Stomach (tissue), 9 donors: ENCODE data around the gene OLR1. TPM values are rescaled to one million over a fixed set of nuclear protein-coding genes. Genes with fewer than 3 reads are reported as not detected.
A peak's percentile ranks its signal among the peaks of the same experiment; 100 is the strongest.

Experiments
- DNase-seq, 2 donors: peaks; one replicate each; pipeline versions ENCODE4 v3.0.0 to v3.0.0-alpha.2; 2013 to 2019
- H3K27ac ChIP-seq, 5 donors: fragments of 200-600 bp in 4 of 5; sonication (generic) in 4 of 5; one replicate each; pipeline ENCODE4 v1.5.1; 2013 to 2019; ENCODE audit warnings: mild to moderate bottlenecking in 1 of 5, moderate library complexity in 1 of 5
- H3K27me3 ChIP-seq, 3 donors: fragments of 200-600 bp; sonication (generic); one replicate each; pipeline ENCODE4 v1.5.1; 2017 to 2019; ENCODE audit warnings: mixed run types in 1 of 3
- H3K36me3 ChIP-seq, 4 donors: fragments of 200-600 bp; sonication (generic); 1 replicate in 3 of 4; 2 replicates in 1 of 4; pipeline ENCODE4 v1.5.1; 2016 to 2019
- H3K4me1 ChIP-seq, 4 donors: fragments of 200-600 bp; sonication (generic); one replicate each; pipeline ENCODE4 v1.5.1; 2016 to 2019
- H3K4me3 ChIP-seq, 4 donors: fragments of 200-600 bp; sonication (generic) in 3 of 4; one replicate each; pipeline ENCODE4 v1.5.1; 2016 to 2019; ENCODE audit warnings: mild to moderate bottlenecking in 1 of 4
- H3K9me3 ChIP-seq, 4 donors: fragments of 200-600 bp; sonication (generic); one replicate each; pipeline ENCODE4 v1.5.1; 2016 to 2019
- EP300 ChIP-seq: sonication (generic); formaldehyde crosslinking; IDR thresholded peaks from one replicate; pipeline ENCODE4 v1.6.1; 2017; ENCODE audit warnings: antibody characterized with exemption
- POLR2A ChIP-seq, 4 donors: fragments of 450-650 bp; IDR thresholded peaks; one replicate each; pipeline ENCODE4 v1.6.1; 2016; ENCODE audit warnings: antibody characterized with exemption in 4 of 4, control low read depth in 2 of 4, mild to moderate bottlenecking in 1 of 4, moderate library complexity in 1 of 4
- POLR2AphosphoS5 ChIP-seq, 3 donors: sonication (generic); formaldehyde crosslinking; IDR thresholded peaks; one replicate each; pipeline ENCODE4 v1.6.1; 2016; ENCODE audit warnings: antibody characterized with exemption in 3 of 3
- WGBS, 5 donors: extraction: QIAGEN DNeasy Blood & Tissue Kit in 3 of 5; methylation state at CpG; one replicate each; pipeline versions ENCODE4 v1.1.5 to v1.1.7; 2013 to 2018; 5-methylcytosine and 5-hydroxymethylcytosine counted together
- intact Hi-C: fragments of 100-400 bp; cut with DNase I; formaldehyde crosslinking; loops from one replicate; pipeline ENCODE4 v1.15.1; 2023; ENCODE audit warnings: low total_unique reads
- polyA plus RNA-seq, 3 donors: library from polyadenylated mRNA; stranded (reverse); fragments of 200-250 nt; gene quantifications; one replicate each; pipeline ENCODE4 v1.2.3, GENCODE V29; 2013
- total RNA-seq, 5 donors: library from RNA; depleted of rRNA; stranded (reverse); fragments of >200 nt; gene quantifications; one replicate each; pipeline versions ENCODE4 v1.1.0 to v1.2.3, GENCODE V29; 2014 to 2016
- TF ChIP-seq, protein P1 (sequence below), 7 experiments: fragments of 450-650 bp in 4 of 7; fragments of 200-600 bp in 3 of 7; sonication (generic) in 3 of 7; IDR thresholded peaks; one replicate each; pipeline ENCODE4 v1.5.1; 2016 to 2019; ENCODE audit warnings: antibody characterized with exemption in 7 of 7, control low read depth in 2 of 7, mild to moderate bottlenecking in 1 of 7
- donor health status: healthy with polysubstance abuse.
- donor health status: Bipolar disorder and iron deficiency.
- donor health status: healthy.

The OLR1 gene
- total and polyA plus RNA-seq, 8 donors: 0.48 to 7.4 (median 4.1) TPM; not detected in 2

GRCh38 chr12:10130042-10130441 is 41.9 kb downstream of the OLR1 start, which contains the start of gene CLEC7A:
Gene CLEC7A (minus strand): TSS chr12:10130199. CDS start chr12:10130082, 117 bp downstream.
- intact Hi-C loops: no loop called here
- 30 to 44% (median 41%) methylated on average over 1 of the region's 1 CpG for WGBS, 5 donors
- peak within 1 kb of the TSS in 3 of 5 donors; percentile 51 to 75 (median 69) for H3K27ac ChIP-seq

DNA sequence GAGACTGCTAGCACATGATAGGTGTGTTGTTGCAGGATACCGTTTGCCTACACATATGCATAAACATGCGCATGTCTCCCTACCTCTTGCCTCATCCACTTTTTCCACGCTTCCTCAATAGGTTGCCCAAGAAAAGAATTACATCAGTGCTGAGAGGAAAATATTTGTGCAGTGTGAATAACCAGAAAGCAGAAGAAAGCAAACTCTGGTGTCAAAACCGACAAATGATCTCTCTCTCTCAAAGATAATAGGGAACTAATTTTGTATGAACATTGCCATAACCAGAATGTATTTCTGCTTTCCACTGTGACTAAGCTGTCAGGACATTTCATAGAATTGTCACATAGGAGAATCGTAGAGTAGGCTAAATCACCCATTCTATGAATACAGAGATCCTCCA is 43.2 kb downstream of the OLR1 start:
- intact Hi-C loops: no loop called here
- Histone ChIP-seq H3K27me3 (no peaks in the 10 kb centered on the region), H3K36me3 (no peaks in the 10 kb centered on the region), H3K4me1 (no peaks in the 10 kb centered on the region), H3K27ac (peak overlapping the region in 2 of 5 donors; percentile 69 to 75), H3K9me3 (no peaks in the 10 kb centered on the region), H3K4me3 (peak overlapping the region in 1 of 4 donors; percentile 7)
- 57 to 75% (median 67%) methylated on average over 5 of the region's 5 CpGs for WGBS, 5 donors
- TF ChIP-seq EP300 (no peak), POLR2AphosphoS5 (IDR thresholded peaks at IDR 0.05) (peak in 2 of 3 donors; percentile 9 to 31), POLR2A (IDR thresholded peaks at IDR 0.05) (no peak)
- TF ChIP-seq, protein P1, sequence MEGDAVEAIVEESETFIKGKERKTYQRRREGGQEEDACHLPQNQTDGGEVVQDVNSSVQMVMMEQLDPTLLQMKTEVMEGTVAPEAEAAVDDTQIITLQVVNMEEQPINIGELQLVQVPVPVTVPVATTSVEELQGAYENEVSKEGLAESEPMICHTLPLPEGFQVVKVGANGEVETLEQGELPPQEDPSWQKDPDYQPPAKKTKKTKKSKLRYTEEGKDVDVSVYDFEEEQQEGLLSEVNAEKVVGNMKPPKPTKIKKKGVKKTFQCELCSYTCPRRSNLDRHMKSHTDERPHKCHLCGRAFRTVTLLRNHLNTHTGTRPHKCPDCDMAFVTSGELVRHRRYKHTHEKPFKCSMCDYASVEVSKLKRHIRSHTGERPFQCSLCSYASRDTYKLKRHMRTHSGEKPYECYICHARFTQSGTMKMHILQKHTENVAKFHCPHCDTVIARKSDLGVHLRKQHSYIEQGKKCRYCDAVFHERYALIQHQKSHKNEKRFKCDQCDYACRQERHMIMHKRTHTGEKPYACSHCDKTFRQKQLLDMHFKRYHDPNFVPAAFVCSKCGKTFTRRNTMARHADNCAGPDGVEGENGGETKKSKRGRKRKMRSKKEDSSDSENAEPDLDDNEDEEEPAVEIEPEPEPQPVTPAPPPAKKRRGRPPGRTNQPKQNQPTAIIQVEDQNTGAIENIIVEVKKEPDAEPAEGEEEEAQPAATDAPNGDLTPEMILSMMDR (IDR thresholded peaks at IDR 0.05): no peak
- DNase-seq: peak in 1 of 2 donors; percentile 34

More at GRCh38 chr12:10130042-10130441, 41.9 kb downstream of the OLR1 start, which contains the start of gene CLEC7A:
- Histone ChIP-seq H3K36me3 (no peaks in the 10 kb centered on the region), H3K4me3 (peak within 1 kb of the TSS in 2 of 4 donors; percentile 15 to 17), H3K4me1 (no peaks in the 10 kb centered on the region), H3K27me3 (no peaks in the 10 kb centered on the region), H3K9me3 (no peaks in the 10 kb centered on the region)
- no peak for TF ChIP-seq POLR2A (IDR thresholded peaks at IDR 0.05)
- TF ChIP-seq, protein P1 (IDR thresholded peaks at IDR 0.05): no peak
- TF ChIP-seq EP300: no peak
- TF ChIP-seq POLR2AphosphoS5 (IDR thresholded peaks at IDR 0.05): no peak
- peak in 1 of 2 donors; percentile 35 for DNase-seq

GRCh38 chr12:10126413-10126812 is 45.5 kb downstream of the OLR1 start:
- intact Hi-C loops: no loop called here

GRCh38 chr12:10122689-10123088 is 49.2 kb downstream of the OLR1 start:
- no peaks in the 10 kb centered on the region for H3K27me3 ChIP-seq
- no peak overlapping the region for H3K27ac ChIP-seq
- intact Hi-C loops: no loop called here
- H3K4me1 ChIP-seq: no peaks in the 10 kb centered on the region
- WGBS, 5 donors: 59 to 71% (median 69%) methylated on average over 4 of the region's 4 CpGs
- no peak for TF ChIP-seq EP300
- H3K9me3 ChIP-seq: no peaks in the 10 kb centered on the region
- H3K36me3 ChIP-seq: no peaks in the 10 kb centered on the region
- H3K4me3 ChIP-seq: no peak overlapping the region
- DNase-seq: no peak

More at GRCh38 chr12:10126413-10126812, 45.5 kb downstream of the OLR1 start:
- Histone ChIP-seq H3K4me3 (no peak overlapping the region), H3K27ac (no peak overlapping the region), H3K36me3 (no peaks in the 10 kb centered on the region), H3K9me3 (no peaks in the 10 kb centered on the region), H3K4me1 (no peaks in the 10 kb centered on the region), H3K27me3 (no peaks in the 10 kb centered on the region)
- TF ChIP-seq, protein P1 (IDR thresholded peaks at IDR 0.05): no peak
- TF ChIP-seq POLR2AphosphoS5 (IDR thresholded peaks at IDR 0.05): no peak
- TF ChIP-seq POLR2A (IDR thresholded peaks at IDR 0.05): no peak
- no peak for TF ChIP-seq EP300
- no peak for DNase-seq
- WGBS, 5 donors: 32 to 84% (median 75%) methylated on average over 1 of the region's 1 CpG

DNA sequence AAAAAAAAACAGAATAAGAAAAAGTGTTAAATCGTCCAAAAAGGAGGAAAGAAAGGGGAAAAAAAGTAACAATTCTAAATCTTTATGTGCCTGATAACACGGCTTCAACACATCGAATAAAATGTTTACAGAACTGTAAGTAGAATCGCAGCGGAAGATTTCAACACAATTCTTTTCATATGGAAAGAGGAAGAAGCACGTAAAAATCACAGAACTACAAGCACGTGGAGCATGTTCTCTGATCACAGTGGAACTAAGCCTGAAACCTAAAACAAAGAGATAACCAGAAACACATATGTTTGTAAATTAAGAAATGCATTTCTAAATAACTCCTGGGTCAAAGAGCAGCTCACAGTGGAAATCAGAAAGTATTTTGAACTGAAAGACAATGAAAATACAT is 50.7 kb downstream of the OLR1 start:
- intact Hi-C loops: no loop called here
- H3K4me3 ChIP-seq: no peak overlapping the region
- H3K36me3 ChIP-seq: no peaks in the 10 kb centered on the region
- no peaks in the 10 kb centered on the region for H3K4me1 ChIP-seq
- WGBS, 5 donors: 72 to 77% (median 76%) methylated on average over 7 of the region's 7 CpGs
- H3K9me3 ChIP-seq: no peaks in the 10 kb centered on the region
- DNase-seq: peak in 1 of 2 donors; percentile 18
- H3K27ac ChIP-seq: peak overlapping the region in 2 of 5 donors; percentile 7 to 18
- no peaks in the 10 kb centered on the region for H3K27me3 ChIP-seq
- TF ChIP-seq, protein P1 (IDR thresholded peaks at IDR 0.05): no peak
- TF ChIP-seq EP300 (no peak), POLR2AphosphoS5 (IDR thresholded peaks at IDR 0.05) (no peak), POLR2A (IDR thresholded peaks at IDR 0.05) (no peak)
